HG03066 (cell line): ENCODE results near the gene EXOC2.
"Not testable (repeated sequence)": the region's sequence is repeated elsewhere in the genome, so short reads cannot be mapped to it uniquely, and the experiment has no call there.

ENCODE experiments used
- ATAC-seq: cut with Tn5 transposase; IDR thresholded peaks from one replicate; pipeline ENCODE4 v1.9.1; 2021; ENCODE audit warnings: low read depth; ENCODE audit not compliant: unreplicated experiment

EXOC2 gene

GRCh38 chr6:710601-711571 is 17.9 kb upstream of the EXOC2 start:
- peak; percentile 87 for ATAC-seq

- no peak for ATAC-seq
Measured at GRCh38 chr6:709471-710056, 16.6 kb upstream of the EXOC2 start.

GRCh38 chr6:708237-708598 is 15.3 kb upstream of the EXOC2 start:
- no peak for ATAC-seq

- no peak for ATAC-seq
Measured at GRCh38 chr6:707576-708236, 14.8 kb upstream of the EXOC2 start.

- ATAC-seq, result no peak
Measured at GRCh38 chr6:706819-707381, 14.0 kb upstream of the EXOC2 start.

- ATAC-seq, result no peak
Measured at GRCh38 chr6:706146-706545, 13.2 kb upstream of the EXOC2 start.

- ATAC-seq, result no peak
Measured at GRCh38 chr6:705047-705446, 12.1 kb upstream of the EXOC2 start.

- no peak for ATAC-seq
Measured at GRCh38 chr6:704046-704445, 11.1 kb upstream of the EXOC2 start.

GRCh38 chr6:703552-703951 is 10.6 kb upstream of the EXOC2 start:
- no peak for ATAC-seq

- ATAC-seq, result no peak
Measured at GRCh38 chr6:701700-702479, 9.0 kb upstream of the EXOC2 start.

GRCh38 chr6:701215-701614 is 8.3 kb upstream of the EXOC2 start:
- ATAC-seq, result no peak

- no peak for ATAC-seq
Measured at GRCh38 chr6:700490-700889, 7.6 kb upstream of the EXOC2 start.

GRCh38 chr6:699319-699718 is 6.4 kb upstream of the EXOC2 start:
- no peak for ATAC-seq

GRCh38 chr6:694431-695126 is 1.6 kb upstream of the EXOC2 start:
- ATAC-seq, result not testable (repeated sequence)

GRCh38 chr6:693723-694009 is 727 bp upstream of the EXOC2 start:
- no peak for ATAC-seq

GRCh38 chr6:692356-692851 is 535 bp downstream of the EXOC2 start:
- ATAC-seq, result peak; percentile 65

GRCh38 chr6:689223-689622 is 3.7 kb downstream of the EXOC2 start:
- ATAC-seq, result no peak

- ATAC-seq, result no peak
Measured at GRCh38 chr6:686497-686896, 6.4 kb downstream of the EXOC2 start.

- peak; percentile 81 for ATAC-seq
Measured at GRCh38 chr6:684831-685636, 7.9 kb downstream of the EXOC2 start.
